GM12864 (cell line): ENCODE measurements around the gene TRMT11.

ENCODE experiments used
- DNase-seq: peaks from one replicate; pipeline ENCODE4 v3.0.0-alpha.2; 2011; ENCODE audit warnings: low read depth
- H3K4me3 ChIP-seq: 2 replicates; pipeline ENCODE4 v1.5.1; 2011; ENCODE audit warnings: mild to moderate bottlenecking, low read depth, low read length, control low read depth
- CTCF ChIP-seq: IDR thresholded peaks from 2 replicates; pipeline ENCODE4 v1.5.1; 2011; ENCODE audit warnings: low read depth, mild to moderate bottlenecking, moderate library complexity, low read length, control low read depth, inconsistent platforms; ENCODE audit errors: missing control alignments

The TRMT11 gene

GRCh38 chr6:126033696-126034095 lies 47.4 kb downstream of the TRMT11 start:
- no peak overlapping the region for H3K4me3 ChIP-seq
- TF ChIP-seq CTCF = peak; percentile 41
- DNase-seq = peak; percentile 5

GRCh38 chr6:126034656-126035055 lies 48.3 kb downstream of the TRMT11 start:
- no peak for TF ChIP-seq CTCF

GRCh38 chr6:126035764-126036163 lies 49.4 kb downstream of the TRMT11 start:
- no peak for DNase-seq
- TF ChIP-seq CTCF = no peak
- no peak overlapping the region for H3K4me3 ChIP-seq

More at GRCh38 chr6:126034656-126035055, 48.3 kb downstream of the TRMT11 start:
- DNase-seq = no peak
- no peak overlapping the region for H3K4me3 ChIP-seq

GRCh38 chr6:126038234-126038633 lies 51.9 kb downstream of the TRMT11 start:
- TF ChIP-seq CTCF = no peak
- DNase-seq = no peak

GRCh38 chr6:126039284-126039683 lies 52.9 kb downstream of the TRMT11 start:
- no peak for DNase-seq
- TF ChIP-seq CTCF = no peak
- no peak overlapping the region for H3K4me3 ChIP-seq

More at GRCh38 chr6:126038234-126038633, 51.9 kb downstream of the TRMT11 start:
- no peak overlapping the region for H3K4me3 ChIP-seq

- DNase-seq = no peak
- no peak overlapping the region for H3K4me3 ChIP-seq
- no peak for TF ChIP-seq CTCF
Observed at GRCh38 chr6:126040394-126040793, 54.1 kb downstream of the TRMT11 start.

- no peak for DNase-seq
- TF ChIP-seq CTCF = no peak
Observed at GRCh38 chr6:126040826-126041225, 54.5 kb downstream of the TRMT11 start.

More at GRCh38 chr6:126040826-126041225, 54.5 kb downstream of the TRMT11 start:
- no peak overlapping the region for H3K4me3 ChIP-seq
